HG03108 (cell line): ENCODE measurements around the gene KLHDC8A.
A peak's percentile ranks its signal among the peaks of the same experiment; 100 is the strongest.

Experiments used
- ATAC-seq: cut with Tn5 transposase; IDR thresholded peaks from one replicate; pipeline ENCODE4 v1.9.1; 2021; ENCODE audit warnings: moderate library complexity; ENCODE audit not compliant: unreplicated experiment

Gene KLHDC8A

GRCh38 chr1:205345761-205346160 is 11.0 kb downstream of the KLHDC8A start:
- ATAC-seq = no peak

- ATAC-seq = no peak
Observed at GRCh38 chr1:205344066-205344928, 12.4 kb downstream of the KLHDC8A start.

- no peak for ATAC-seq
Observed at GRCh38 chr1:205343431-205344065, 13.2 kb downstream of the KLHDC8A start.

GRCh38 chr1:205342986-205343385 is 13.7 kb downstream of the KLHDC8A start:
- no peak for ATAC-seq

- no peak for ATAC-seq
Observed at GRCh38 chr1:205340676-205341075, 16.0 kb downstream of the KLHDC8A start.

GRCh38 chr1:205339717-205340116 is 17.0 kb downstream of the KLHDC8A start:
- no peak for ATAC-seq

- no peak for ATAC-seq
Observed at GRCh38 chr1:205339197-205339702, 17.5 kb downstream of the KLHDC8A start.

- no peak for ATAC-seq
Observed at GRCh38 chr1:205338011-205338410, 18.7 kb downstream of the KLHDC8A start.

- no peak for ATAC-seq
Observed at GRCh38 chr1:205337481-205337880, 19.2 kb downstream of the KLHDC8A start.

- no peak for ATAC-seq
Observed at GRCh38 chr1:205335692-205336091, 21.0 kb downstream of the KLHDC8A start.

- no peak for ATAC-seq
Observed at GRCh38 chr1:205332015-205332791, 24.5 kb downstream of the KLHDC8A start.

- ATAC-seq = no peak
Observed at GRCh38 chr1:205330150-205330549, 26.6 kb downstream of the KLHDC8A start.

GRCh38 chr1:205329719-205330118 is 27.0 kb downstream of the KLHDC8A start:
- no peak for ATAC-seq

- no peak for ATAC-seq
Observed at GRCh38 chr1:205328476-205328875, 28.2 kb downstream of the KLHDC8A start.

GRCh38 chr1:205326812-205327466 is 29.8 kb downstream of the KLHDC8A start:
- ATAC-seq = no peak

GRCh38 chr1:205325334-205325884 is 31.3 kb downstream of the KLHDC8A start:
- ATAC-seq = no peak

GRCh38 chr1:205324781-205325180 is 31.9 kb downstream of the KLHDC8A start:
- ATAC-seq = no peak

- no peak for ATAC-seq
Observed at GRCh38 chr1:205323794-205324193, 32.9 kb downstream of the KLHDC8A start.

- ATAC-seq = no peak
Observed at GRCh38 chr1:205321959-205322283, 34.8 kb downstream of the KLHDC8A start.

GRCh38 chr1:205321162-205321958 is 35.4 kb downstream of the KLHDC8A start, which contains the start of gene NUAK2:
Gene NUAK2 (minus strand): TSS chr1:205321745. CDS start chr1:205321628, 117 bp downstream.
- peak; percentile 48 for ATAC-seq
